HCT116 (cell line): ENCODE results near the gene ADPRS. TPM values are rescaled to one million over a fixed set of nuclear protein-coding genes. Genes with fewer than 3 reads are reported as not detected.

Experiments
- ATAC-seq: fragments of 200-7000 bp; cut with Tn5 transposase; 2 replicates; pipeline ENCODE4 v1.9.1; 2020; ENCODE audit warnings: mild to moderate bottlenecking, moderate library complexity
- BruUV-seq: library from RNA; stranded (reverse); fragments of 400-500 nt; replicated peaks from 2 replicates; lab custom pipeline; 2021; lab: Mats Ljungman, UMichigan
- CTCF ChIA-PET: fragments of 300-600 bp; sonication (Branson Sonifier 250); formaldehyde crosslinking; loops from one replicate; lab custom pipeline; 2021; ENCODE audit warnings: antibody characterized with exemption; lab: Charles Lee
- POLR2A ChIA-PET: fragments of 300-600, 350-600 bp; sonication (Branson Sonifier 250); formaldehyde crosslinking; loops from one replicate; lab custom pipeline; 2021; ENCODE audit warnings: antibody characterized with exemption; lab: Charles Lee
- RAD21 ChIA-PET, 2 experiments: fragments of 300-600 bp; sonication (Branson Sonifier 250); formaldehyde crosslinking; loops; one replicate each; lab custom pipeline; 2023; ENCODE audit warnings: low total read pairs in 2 of 2; ENCODE audit not compliant: uncharacterized antibody in 2 of 2, unreplicated experiment in 2 of 2, low non-redundant PET in 1 of 2; lab: Charles Lee
- DNase-seq: peaks from one replicate; pipeline ENCODE4 v3.0.0-alpha.2; 2010; ENCODE audit warnings: low read depth, low spot score
- H2AFZ ChIP-seq: fragments of 200-600 bp; shearing (Covaris generic), sonication (generic); 2 replicates; pipeline ENCODE4 v1.6.1; 2017; ENCODE audit warnings: low read depth, mixed run types, mixed read lengths, antibody characterized with exemption, low read length; ENCODE audit not compliant: poor library complexity, severe bottlenecking
- H3K27ac ChIP-seq: 2 replicates; pipeline ENCODE4 v1.5.1; 2012; ENCODE audit warnings: low read depth, low read length
- H3K27me3 ChIP-seq: fragments of 200-600 bp; sonication (generic); 2 replicates; pipeline ENCODE4 v1.6.1; 2016; ENCODE audit warnings: mixed run types, low read length, mixed read lengths; ENCODE audit not compliant: insufficient read depth
- H3K36me3 ChIP-seq, 2 experiments: fragments of 200-500 bp in 1 of 2; fragments of 200-600 bp in 1 of 2; sonication (Bioruptor generic) in 1 of 2; sonication (generic) in 1 of 2; 2 replicates each; pipeline versions ENCODE4 v1.5.1 to v1.6.1; 2014 to 2016; ENCODE audit warnings: low read length in 2 of 2, inconsistent platforms in 1 of 2, mixed read lengths in 1 of 2, mixed run types in 1 of 2; ENCODE audit not compliant: insufficient read depth in 2 of 2, control insufficient read depth in 1 of 2
- H3K4me1 ChIP-seq, 2 experiments: fragments of 200-600 bp in 1 of 2; sonication (generic) in 1 of 2; 2 replicates each; pipeline versions ENCODE4 v1.5.1 to v1.6.1; 2012 to 2017; ENCODE audit warnings: low read length in 2 of 2, inconsistent platforms in 1 of 2, mild to moderate bottlenecking in 1 of 2, mixed read lengths in 1 of 2, mixed run types in 1 of 2, moderate library complexity in 1 of 2; ENCODE audit not compliant: insufficient read depth in 2 of 2, control insufficient read depth in 1 of 2
- H3K4me2 ChIP-seq: fragments of 200-600 bp; sonication (generic); 2 replicates; pipeline ENCODE4 v1.6.1; 2017; ENCODE audit warnings: mixed run types, low read length, mixed read lengths
- H3K4me3 ChIP-seq, 2 experiments: fragments of 200-600 bp in 1 of 2; sonication (generic) in 1 of 2; replicated peaks in 1 of 2; 2 replicates each; pipeline ENCODE4 v1.5.1; 2011 to 2016; ENCODE audit warnings: low read length in 2 of 2, control low read depth in 1 of 2, low read depth in 1 of 2, mild to moderate bottlenecking in 1 of 2, mixed read lengths in 1 of 2, mixed run types in 1 of 2
- H3K79me2 ChIP-seq: fragments of 200-600 bp; sonication (generic); 2 replicates; pipeline ENCODE4 v1.6.1; 2017; ENCODE audit warnings: mild to moderate bottlenecking, mixed run types, low read length, moderate library complexity, mixed read lengths; ENCODE audit not compliant: insufficient read depth
- H3K9ac ChIP-seq: fragments of 200-600 bp; sonication (generic); 2 replicates; pipeline ENCODE4 v1.6.1; 2016; ENCODE audit warnings: low read length, mixed read lengths
- H3K9me2 ChIP-seq: fragments of 200-600 bp; sonication (generic), shearing (Covaris generic); 2 replicates; pipeline ENCODE4 v1.6.1; 2017; ENCODE audit warnings: mixed run types, mild to moderate bottlenecking, moderate library complexity; ENCODE audit not compliant: insufficient read depth
- H3K9me3 ChIP-seq, 2 experiments: fragments of 200-500 bp in 1 of 2; fragments of 200-600 bp in 1 of 2; sonication (Bioruptor generic) in 1 of 2; sonication (generic) in 1 of 2; 2 replicates each; pipeline ENCODE4 v1.6.1; 2014 to 2017; ENCODE audit warnings: low read length in 2 of 2, mixed read lengths in 2 of 2, inconsistent platforms in 1 of 2, low read depth in 1 of 2, mild to moderate bottlenecking in 1 of 2, mixed run types in 1 of 2, moderate library complexity in 1 of 2; ENCODE audit not compliant: control insufficient read depth in 1 of 2, insufficient read depth in 1 of 2
- H4K20me1 ChIP-seq: fragments of 200-600 bp; sonication (generic), shearing (Covaris generic); 2 replicates; pipeline ENCODE4 v1.6.1; 2017; ENCODE audit warnings: mixed run types, mild to moderate bottlenecking, moderate library complexity; ENCODE audit not compliant: insufficient read depth
- CBX3 ChIP-seq: IDR thresholded peaks from 2 replicates; pipeline ENCODE4 v1.6.1; 2012; ENCODE audit warnings: low read depth
- CEBPB ChIP-seq: IDR thresholded peaks from 2 replicates; pipeline ENCODE4 v1.6.1; 2012; ENCODE audit warnings: low read depth
- EGR1 ChIP-seq: IDR thresholded peaks from 2 replicates; pipeline ENCODE4 v1.6.1; 2012; ENCODE audit warnings: low read depth
- ELF1 ChIP-seq: IDR thresholded peaks from 2 replicates; pipeline ENCODE4 v1.6.1; 2012; ENCODE audit warnings: low read depth, borderline replicate concordance
- EZH2 ChIP-seq: fragments of 200-600 bp; sonication (generic); IDR thresholded peaks from 2 replicates; pipeline ENCODE4 v1.6.1; 2017; ENCODE audit warnings: antibody characterized with exemption, mixed run types
- FOSL1 ChIP-seq: IDR thresholded peaks from 2 replicates; pipeline ENCODE4 v1.6.1; 2012; ENCODE audit warnings: low read depth
- JUND ChIP-seq: IDR thresholded peaks from 2 replicates; pipeline ENCODE4 v1.6.1; 2012
- POLR2A ChIP-seq: IDR thresholded peaks from 2 replicates; pipeline ENCODE4 v1.7.0; 2011; ENCODE audit warnings: borderline replicate concordance; ENCODE audit not compliant: insufficient read depth, insufficient read length; ENCODE audit errors: extremely low read depth
- SP1 ChIP-seq: IDR thresholded peaks from 2 replicates; pipeline ENCODE4 v1.6.1; 2012; ENCODE audit warnings: low read depth
- SRF ChIP-seq: IDR thresholded peaks from 2 replicates; pipeline ENCODE4 v1.6.1; 2012; ENCODE audit warnings: low read depth
- intact Hi-C: fragments of 100-400 bp; cut with micrococcal nuclease; formaldehyde crosslinking; loops from 2 replicates; pipeline ENCODE4 v1.10.0; 2022
- total RNA-seq: library from RNA; stranded (reverse); gene quantifications from one replicate; pipeline ENCODE4 v1.2.1, GENCODE V29; 2021; ENCODE audit not compliant: unreplicated experiment
- TF ChIP-seq, protein P1 (sequence below), 3 experiments: fragments of 200-600 bp in 1 of 3; sonication (generic) in 1 of 3; IDR thresholded peaks in 2 of 3; conservative IDR thresholded peaks in 1 of 3; 2 replicates each; pipeline ENCODE4 v1.5.1; 2012 to 2017; ENCODE audit warnings: low read depth in 2 of 3, low read length in 2 of 3, antibody characterized with exemption in 1 of 3, borderline replicate concordance in 1 of 3, control low read depth in 1 of 3, mild to moderate bottlenecking in 1 of 3, mixed read lengths in 1 of 3, mixed run types in 1 of 3, moderate library complexity in 1 of 3; ENCODE audit not compliant: insufficient read depth in 1 of 3
- TF ChIP-seq, protein P2 (sequence below): IDR thresholded peaks from 2 replicates; pipeline ENCODE4 v1.6.1; 2012; ENCODE audit warnings: low read depth
- TF ChIP-seq, protein P3 (sequence below): IDR thresholded peaks from 2 replicates; pipeline ENCODE4 v1.6.1; 2012

Gene ADPRS
- total RNA-seq, 1 experiment from 2014 or later: 28.2 TPM

DNA sequence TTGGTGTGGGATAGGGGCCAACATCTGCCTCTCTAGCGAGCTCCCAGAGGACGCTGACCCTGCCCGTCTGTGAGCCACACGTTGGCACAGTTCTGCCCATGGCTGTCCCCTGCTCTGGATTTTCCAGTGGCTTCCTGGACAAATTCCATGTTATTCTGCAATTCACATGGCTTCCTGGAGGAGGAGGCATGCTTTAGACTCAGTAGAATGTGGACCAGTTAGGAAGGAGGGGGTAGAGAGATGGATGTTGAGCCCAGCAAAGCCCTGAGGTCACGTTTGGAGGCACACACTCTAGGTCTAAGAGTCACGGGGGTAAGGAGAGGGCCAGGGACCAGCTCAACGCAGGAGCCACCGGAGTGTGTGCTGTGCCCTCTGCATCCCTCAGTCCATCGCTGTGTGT lies 24.1 kb downstream of the ADPRS start:
- intact Hi-C loops: no loop called here
- Histone ChIP-seq H3K9ac (no peak overlapping the region), H3K4me1 (peaks cover 2 to 9% of the 10 kb centered on the region in 2 experiments; a peak in 3 of 4 replicates), H3K9me3 (no peaks in the 10 kb centered on the region), H3K4me2 (no peak overlapping the region), H3K79me2 (no peaks in the 10 kb centered on the region), H3K36me3 (no peaks in the 10 kb centered on the region), H4K20me1 (no peaks in the 10 kb centered on the region), H3K9me2 (no peaks in the 10 kb centered on the region), H2AFZ (no peak overlapping the region), H3K27ac (no peak overlapping the region), H3K27me3 (no peaks in the 10 kb centered on the region), H3K4me3 (no peak overlapping the region)
- ChIA-PET POLR2A (no interaction called here), RAD21 (no interaction called here), CTCF (no interaction called here)
- DNase-seq (no peak), ATAC-seq (no peak)
- TF ChIP-seq, protein P1, sequence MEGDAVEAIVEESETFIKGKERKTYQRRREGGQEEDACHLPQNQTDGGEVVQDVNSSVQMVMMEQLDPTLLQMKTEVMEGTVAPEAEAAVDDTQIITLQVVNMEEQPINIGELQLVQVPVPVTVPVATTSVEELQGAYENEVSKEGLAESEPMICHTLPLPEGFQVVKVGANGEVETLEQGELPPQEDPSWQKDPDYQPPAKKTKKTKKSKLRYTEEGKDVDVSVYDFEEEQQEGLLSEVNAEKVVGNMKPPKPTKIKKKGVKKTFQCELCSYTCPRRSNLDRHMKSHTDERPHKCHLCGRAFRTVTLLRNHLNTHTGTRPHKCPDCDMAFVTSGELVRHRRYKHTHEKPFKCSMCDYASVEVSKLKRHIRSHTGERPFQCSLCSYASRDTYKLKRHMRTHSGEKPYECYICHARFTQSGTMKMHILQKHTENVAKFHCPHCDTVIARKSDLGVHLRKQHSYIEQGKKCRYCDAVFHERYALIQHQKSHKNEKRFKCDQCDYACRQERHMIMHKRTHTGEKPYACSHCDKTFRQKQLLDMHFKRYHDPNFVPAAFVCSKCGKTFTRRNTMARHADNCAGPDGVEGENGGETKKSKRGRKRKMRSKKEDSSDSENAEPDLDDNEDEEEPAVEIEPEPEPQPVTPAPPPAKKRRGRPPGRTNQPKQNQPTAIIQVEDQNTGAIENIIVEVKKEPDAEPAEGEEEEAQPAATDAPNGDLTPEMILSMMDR (IDR thresholded peaks at IDR 0.05 in 2 of 3, conservative IDR thresholded peaks at IDR 0.05 in 1 of 3; ENCODE audit: borderline replicate concordance in 1 of 3, insufficient read depth in 1 of 3, low read depth in 2 of 3, low read length in 2 of 3): 0 out of 6 replicates have a peak, but pooled peaks of 1 of the 3 experiments have one; percentile 16
- TF ChIP-seq FOSL1: no peak
- BruUV-seq: no TSS peak

DNA sequence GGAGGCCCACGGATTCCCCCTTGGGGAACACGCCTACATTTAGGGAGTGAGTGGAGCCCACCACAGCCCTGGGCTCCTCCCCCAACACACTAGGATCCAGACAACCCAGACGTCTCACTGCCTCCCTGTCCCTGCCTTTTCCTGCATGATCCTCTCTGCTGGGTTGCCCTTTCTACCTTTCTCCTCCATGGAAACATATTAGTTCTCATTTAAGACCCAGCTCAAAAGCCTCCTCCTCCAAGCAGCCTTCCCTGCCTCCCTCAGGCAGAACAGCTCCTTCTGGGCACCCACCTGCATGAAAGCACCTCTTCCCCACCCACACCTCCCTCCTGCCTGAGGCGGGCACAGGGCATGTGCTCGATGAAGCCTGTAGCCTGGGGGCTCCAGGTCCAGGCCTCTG lies 25.7 kb downstream of the ADPRS start:
- no peak overlapping the region for H3K4me2 ChIP-seq
- no peaks in the 10 kb centered on the region for H3K36me3 ChIP-seq
- BruUV-seq: no TSS peak
- ATAC-seq (no peak), DNase-seq (no peak)
- H3K4me1 ChIP-seq: peaks cover 0 to under 1% of the 10 kb centered on the region in 2 experiments; a peak in 1 of 4 replicates
- no peaks in the 10 kb centered on the region for H3K27me3 ChIP-seq
- H4K20me1 ChIP-seq: no peaks in the 10 kb centered on the region
- no peak overlapping the region for H2AFZ ChIP-seq
- H3K4me3 ChIP-seq: no peak overlapping the region
- H3K9me2 ChIP-seq: no peaks in the 10 kb centered on the region
- H3K27ac ChIP-seq: no peak overlapping the region
- intact Hi-C loops: no loop called here
- H3K9me3 ChIP-seq: no peaks in the 10 kb centered on the region
- ChIA-PET POLR2A (no interaction called here), CTCF (interaction anchor here (1.0 kb wide), 1 partner anchor 12 kb away, joined by 3 read pairs; no protein-coding TSS in a partner anchor), RAD21 (no interaction called here)
- no peaks in the 10 kb centered on the region for H3K79me2 ChIP-seq
- H3K9ac ChIP-seq: no peak overlapping the region
- TF ChIP-seq, protein P2, sequence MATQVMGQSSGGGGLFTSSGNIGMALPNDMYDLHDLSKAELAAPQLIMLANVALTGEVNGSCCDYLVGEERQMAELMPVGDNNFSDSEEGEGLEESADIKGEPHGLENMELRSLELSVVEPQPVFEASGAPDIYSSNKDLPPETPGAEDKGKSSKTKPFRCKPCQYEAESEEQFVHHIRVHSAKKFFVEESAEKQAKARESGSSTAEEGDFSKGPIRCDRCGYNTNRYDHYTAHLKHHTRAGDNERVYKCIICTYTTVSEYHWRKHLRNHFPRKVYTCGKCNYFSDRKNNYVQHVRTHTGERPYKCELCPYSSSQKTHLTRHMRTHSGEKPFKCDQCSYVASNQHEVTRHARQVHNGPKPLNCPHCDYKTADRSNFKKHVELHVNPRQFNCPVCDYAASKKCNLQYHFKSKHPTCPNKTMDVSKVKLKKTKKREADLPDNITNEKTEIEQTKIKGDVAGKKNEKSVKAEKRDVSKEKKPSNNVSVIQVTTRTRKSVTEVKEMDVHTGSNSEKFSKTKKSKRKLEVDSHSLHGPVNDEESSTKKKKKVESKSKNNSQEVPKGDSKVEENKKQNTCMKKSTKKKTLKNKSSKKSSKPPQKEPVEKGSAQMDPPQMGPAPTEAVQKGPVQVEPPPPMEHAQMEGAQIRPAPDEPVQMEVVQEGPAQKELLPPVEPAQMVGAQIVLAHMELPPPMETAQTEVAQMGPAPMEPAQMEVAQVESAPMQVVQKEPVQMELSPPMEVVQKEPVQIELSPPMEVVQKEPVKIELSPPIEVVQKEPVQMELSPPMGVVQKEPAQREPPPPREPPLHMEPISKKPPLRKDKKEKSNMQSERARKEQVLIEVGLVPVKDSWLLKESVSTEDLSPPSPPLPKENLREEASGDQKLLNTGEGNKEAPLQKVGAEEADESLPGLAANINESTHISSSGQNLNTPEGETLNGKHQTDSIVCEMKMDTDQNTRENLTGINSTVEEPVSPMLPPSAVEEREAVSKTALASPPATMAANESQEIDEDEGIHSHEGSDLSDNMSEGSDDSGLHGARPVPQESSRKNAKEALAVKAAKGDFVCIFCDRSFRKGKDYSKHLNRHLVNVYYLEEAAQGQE: no peak
- TF ChIP-seq POLR2A (no peak), CEBPB (no peak), JUND (no peak), EZH2 (no peak), EGR1 (no peak), ELF1 (no peak), FOSL1 (no peak), SRF (no peak), CBX3 (no peak), SP1 (no peak)
- TF ChIP-seq, protein P1 (IDR thresholded peaks at IDR 0.05 in 2 of 3, conservative IDR thresholded peaks at IDR 0.05 in 1 of 3; ENCODE audit: borderline replicate concordance in 1 of 3, insufficient read depth in 1 of 3, low read depth in 2 of 3, low read length in 2 of 3): no peak
- TF ChIP-seq, protein P3, sequence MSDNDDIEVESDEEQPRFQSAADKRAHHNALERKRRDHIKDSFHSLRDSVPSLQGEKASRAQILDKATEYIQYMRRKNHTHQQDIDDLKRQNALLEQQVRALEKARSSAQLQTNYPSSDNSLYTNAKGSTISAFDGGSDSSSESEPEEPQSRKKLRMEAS: no peak
